Esophagus muscularis mucosa (tissue), 3 donors: ENCODE data around the gene ELP6.

ENCODE experiments used
- POLR2A ChIP-seq: fragments of 450-650 bp; IDR thresholded peaks from one replicate; pipeline ENCODE4 v1.6.1; 2017; ENCODE audit warnings: antibody characterized with exemption, moderate library complexity, mild to moderate bottlenecking, low read depth
- TF ChIP-seq, protein P1 (sequence below), 3 experiments: fragments of 200-600 bp in 2 of 3; fragments of 450-650 bp in 1 of 3; sonication (generic) in 2 of 3; IDR thresholded peaks; one replicate each; pipeline ENCODE4 v1.5.1; 2017 to 2019; ENCODE audit warnings: antibody characterized with exemption in 3 of 3, mild to moderate bottlenecking in 2 of 3, moderate library complexity in 1 of 3

DNA sequence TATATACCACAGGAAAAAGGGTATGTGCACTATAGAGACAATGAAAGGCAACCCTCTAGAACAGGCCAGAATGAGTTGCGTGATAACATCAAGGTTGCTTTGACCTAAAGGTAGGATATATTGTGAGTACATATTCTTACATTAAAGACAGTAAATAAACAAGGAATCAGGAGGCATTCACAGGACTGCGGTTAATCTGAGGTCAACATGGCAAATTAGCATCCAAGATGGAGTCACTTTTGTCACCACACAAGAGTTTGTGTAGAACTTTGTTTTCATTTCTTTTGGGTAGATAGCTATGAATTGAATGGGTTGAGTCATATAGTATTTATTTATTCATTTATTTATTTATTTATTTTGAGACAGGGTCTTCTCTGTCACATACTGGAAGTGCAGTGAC is 26.2 kb downstream of the ELP6 start:
- TF ChIP-seq, protein P1, sequence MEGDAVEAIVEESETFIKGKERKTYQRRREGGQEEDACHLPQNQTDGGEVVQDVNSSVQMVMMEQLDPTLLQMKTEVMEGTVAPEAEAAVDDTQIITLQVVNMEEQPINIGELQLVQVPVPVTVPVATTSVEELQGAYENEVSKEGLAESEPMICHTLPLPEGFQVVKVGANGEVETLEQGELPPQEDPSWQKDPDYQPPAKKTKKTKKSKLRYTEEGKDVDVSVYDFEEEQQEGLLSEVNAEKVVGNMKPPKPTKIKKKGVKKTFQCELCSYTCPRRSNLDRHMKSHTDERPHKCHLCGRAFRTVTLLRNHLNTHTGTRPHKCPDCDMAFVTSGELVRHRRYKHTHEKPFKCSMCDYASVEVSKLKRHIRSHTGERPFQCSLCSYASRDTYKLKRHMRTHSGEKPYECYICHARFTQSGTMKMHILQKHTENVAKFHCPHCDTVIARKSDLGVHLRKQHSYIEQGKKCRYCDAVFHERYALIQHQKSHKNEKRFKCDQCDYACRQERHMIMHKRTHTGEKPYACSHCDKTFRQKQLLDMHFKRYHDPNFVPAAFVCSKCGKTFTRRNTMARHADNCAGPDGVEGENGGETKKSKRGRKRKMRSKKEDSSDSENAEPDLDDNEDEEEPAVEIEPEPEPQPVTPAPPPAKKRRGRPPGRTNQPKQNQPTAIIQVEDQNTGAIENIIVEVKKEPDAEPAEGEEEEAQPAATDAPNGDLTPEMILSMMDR (IDR thresholded peaks at IDR 0.05) = no peak
- no peak for TF ChIP-seq POLR2A
